ENCODE measurements around the gene ZNF341.

GRCh38 chr20:33703498-33704137, 28.2 kb upstream of the ZNF341 start:
- TF ChIP-seq CTCF (IDR thresholded peaks at IDR 0.05 in 8 of 11, conservative IDR thresholded peaks at IDR 0.05 in 3 of 11) (no peak), POLR2AphosphoS5 (IDR thresholded peaks at IDR 0.05) (no peak)

All from spleen (tissue), 7 donors.